B cell (primary cell): Measurements from ENCODE around the gene URGCP. TPM values are rescaled to one million over a fixed set of nuclear protein-coding genes. Genes with fewer than 3 reads are reported as not detected.
"Not testable (repeated sequence)": the region's sequence is repeated elsewhere in the genome, so short reads cannot be mapped to it uniquely, and the experiment has no call there.

Experiments used
- ATAC-seq: fragments of 200-7000 bp; cut with Tn5 transposase; one replicate; pipeline ENCODE4 v1.10.0; 2021; ENCODE audit warnings: low read depth, mild to moderate bottlenecking, moderate number of reproducible peaks, moderate library complexity
- CTCF ChIA-PET: fragments of 350-600 bp; sonication (Branson Sonifier 250); formaldehyde crosslinking; loops from one replicate; lab custom pipeline; 2021; ENCODE audit warnings: antibody characterized with exemption, inconsistent platforms; lab: Charles Lee
- POLR2A ChIA-PET: fragments of 350-600 bp; sonication (Branson Sonifier 250); formaldehyde crosslinking; loops from one replicate; lab custom pipeline; 2021; ENCODE audit warnings: antibody characterized with exemption; lab: Charles Lee
- DNase-seq: peaks from one replicate; pipeline ENCODE4 v3.0.0; 2013
- H2AFZ ChIP-seq: 2 replicates; pipeline ENCODE4 v1.6.1; 2012; ENCODE audit warnings: mild to moderate bottlenecking, low read depth, low read length; ENCODE audit not compliant: insufficient read depth, poor library complexity, severe bottlenecking
- H3K27ac ChIP-seq, 2 donors: 1 replicate in 1 of 2; 2 replicates in 1 of 2; pipeline ENCODE4 v1.5.1; 2012 to 2013; ENCODE audit warnings: low read length in 2 of 2, mild to moderate bottlenecking in 2 of 2, moderate library complexity in 1 of 2
- H3K27me3 ChIP-seq, 4 experiments: fragments of 200-600 bp in 1 of 4; sonication (generic) in 1 of 4; replicated peaks in 1 of 4; 1 replicate in 2 of 4; 2 replicates in 2 of 4; pipeline versions ENCODE4 v1.6.1 to v1.7.0; 2013 to 2016; ENCODE audit warnings: low read length in 3 of 4, mild to moderate bottlenecking in 2 of 4, mixed read lengths in 1 of 4, moderate library complexity in 1 of 4; ENCODE audit not compliant: insufficient read depth in 4 of 4, control insufficient read depth in 3 of 4; ENCODE audit errors: control extremely low read depth in 1 of 4
- H3K36me3 ChIP-seq, 2 experiments: replicated peaks in 1 of 2; 1 replicate in 1 of 2; 2 replicates in 1 of 2; pipeline versions ENCODE4 v1.6.1 to v1.7.1; 2013; ENCODE audit warnings: low read length in 1 of 2; ENCODE audit not compliant: insufficient read depth in 2 of 2, control insufficient read depth in 1 of 2; ENCODE audit errors: control extremely low read depth in 1 of 2, extremely low read depth in 1 of 2
- H3K4me1 ChIP-seq, 2 donors: fragments of 200-600 bp in 1 of 2; sonication (generic) in 1 of 2; 1 replicate in 1 of 2; 2 replicates in 1 of 2; pipeline versions ENCODE4 v1.5.1 to v1.6.1; 2013 to 2017; ENCODE audit warnings: low read length in 2 of 2; ENCODE audit not compliant: control insufficient read depth in 2 of 2, insufficient read depth in 2 of 2
- H3K4me2 ChIP-seq: replicated peaks from 2 replicates; pipeline ENCODE3; 2012; ENCODE audit warnings: mild to moderate bottlenecking, low read depth, low read length; ENCODE audit not compliant: poor library complexity, severe bottlenecking
- H3K4me3 ChIP-seq, 5 experiments: fragments of 200-600 bp in 1 of 5; sonication (generic) in 1 of 5; 1 replicate in 3 of 5; 2 replicates in 2 of 5; pipeline versions ENCODE4 v1.5.1 to v1.7.0; 2011 to 2016; ENCODE audit warnings: low read length in 4 of 5, mild to moderate bottlenecking in 4 of 5, low read depth in 2 of 5, control low read depth in 1 of 5, moderate library complexity in 1 of 5; ENCODE audit not compliant: insufficient read depth in 1 of 5; ENCODE audit errors: control extremely low read depth in 1 of 5, extremely low read depth in 1 of 5
- H3K79me2 ChIP-seq: fragments of 200-600 bp; sonication (generic); one replicate; pipeline ENCODE4 v1.6.0; 2016; ENCODE audit warnings: low read length; ENCODE audit not compliant: control insufficient read depth, insufficient read depth
- H3K9ac ChIP-seq: fragments of 200-600 bp; sonication (generic); 2 replicates; pipeline ENCODE4 v1.6.1; 2017; ENCODE audit warnings: mild to moderate bottlenecking, low read length, moderate library complexity
- H3K9me3 ChIP-seq, 3 donors: one replicate each; pipeline versions ENCODE4 v1.6.1 to v1.7.1; 2013; ENCODE audit warnings: low read length in 2 of 3; ENCODE audit not compliant: control insufficient read depth in 2 of 3, insufficient read depth in 1 of 3; ENCODE audit errors: control extremely low read depth in 1 of 3
- H4K20me1 ChIP-seq: 2 replicates; pipeline ENCODE4 v1.6.0; 2012; ENCODE audit warnings: mild to moderate bottlenecking, low read length; ENCODE audit not compliant: insufficient read depth, control insufficient read depth, poor library complexity, severe bottlenecking
- H3K27ac Mint-ChIP-seq: one replicate; pipeline ENCODE4 v1.8.0; 2021; ENCODE audit warnings: mixed read lengths
- H3K27me3 Mint-ChIP-seq: one replicate; pipeline ENCODE4 v1.8.0; 2021; ENCODE audit warnings: mixed read lengths
- H3K4me1 Mint-ChIP-seq: one replicate; pipeline ENCODE4 v1.8.0; 2021; ENCODE audit warnings: mixed read lengths
- H3K4me3 Mint-ChIP-seq: one replicate; pipeline ENCODE4 v1.8.0; 2021; ENCODE audit warnings: mixed read lengths
- H3K9me3 Mint-ChIP-seq: one replicate; pipeline ENCODE4 v1.8.0; 2022; ENCODE audit warnings: mixed read lengths; ENCODE audit not compliant: insufficient read depth
- EZH2 ChIP-seq: IDR thresholded peaks from 2 replicates; pipeline ENCODE4 v1.6.1; 2012; ENCODE audit warnings: borderline replicate concordance, low read depth, mild to moderate bottlenecking, moderate library complexity, low read length; ENCODE audit not compliant: insufficient read depth, poor library complexity, severe bottlenecking
- WGBS: methylation state at CpG from one replicate; pipeline ENCODE4 v1.1.5; 2013; ENCODE audit warnings: missing lambda C conversion rate; ENCODE audit not compliant: insufficient coverage; 5-methylcytosine and 5-hydroxymethylcytosine counted together
- intact Hi-C: fragments of 100-400 bp; cut with micrococcal nuclease; formaldehyde crosslinking; loops from one replicate; pipeline ENCODE4 v1.10.0; 2022
- polyA plus RNA-seq: library from polyadenylated mRNA; depleted of rRNA; stranded (reverse); fragments of >200 nt; gene quantifications from 2 replicates; pipeline ENCODE4 v1.2.3, GENCODE V29; 2012
- total RNA-seq, 2 donors: library from RNA; stranded (reverse); fragments of 120-200 nt in 1 of 2; gene quantifications; 1 replicate in 1 of 2; 2 replicates in 1 of 2; pipeline versions ENCODE4 v1.2.3 to v1.2.4, GENCODE V29; 2013 to 2022
- TF ChIP-seq, protein P1 (sequence below): fragments of 200-600 bp; IDR thresholded peaks from one replicate; pipeline ENCODE4 v1.8.0; 2022; ENCODE audit warnings: antibody characterized with exemption, mild to moderate bottlenecking

Gene URGCP
- total and polyA plus RNA-seq, 2 donors (not counting 1 experiment from before 2014, with no cell fraction given), result 16.5 to 25.1 TPM

DNA sequence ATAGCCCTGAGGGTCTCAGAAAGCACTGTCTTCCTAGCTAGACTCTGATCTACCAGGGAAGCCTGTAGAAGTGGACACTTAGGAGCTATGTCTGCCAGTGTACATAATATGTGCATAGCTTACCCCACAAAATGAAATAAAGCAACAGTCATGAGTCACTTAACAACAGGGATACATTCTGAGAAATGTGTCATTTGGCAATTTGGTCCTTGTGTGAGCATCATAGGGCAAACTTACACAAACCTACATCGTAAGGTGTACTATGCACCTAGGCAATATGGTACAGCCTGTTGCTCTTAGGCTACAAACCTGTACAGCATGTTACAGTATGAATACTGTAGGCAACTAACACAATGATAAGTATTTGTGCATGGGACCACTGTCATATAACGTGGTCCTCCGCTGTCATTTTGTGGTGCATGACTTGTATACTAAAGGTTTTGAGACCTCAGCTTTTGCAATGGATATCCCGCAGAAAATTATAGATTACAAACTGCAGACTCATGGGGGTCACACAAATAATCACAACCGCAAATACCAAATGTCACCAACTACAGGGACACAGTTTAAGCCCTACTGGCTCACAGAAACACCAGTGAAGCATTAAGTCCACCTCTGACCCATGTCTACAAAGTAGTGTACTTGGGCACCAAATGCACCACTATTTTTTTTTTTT lies 1.7 kb downstream of the URGCP start:
- H4K20me1 ChIP-seq, result peaks cover 13% of the 10 kb centered on the region
- CTCF ChIA-PET, result interaction anchor here (0.7 kb wide), 1 partner anchor 8 kb away, joined by 3 read pairs; no protein-coding TSS in a partner anchor
- no peaks in the 10 kb centered on the region for H3K27me3 Mint-ChIP-seq
- intact Hi-C loops, result no loop called here
- H3K4me3 ChIP-seq, result no peak overlapping the region
- H3K79me2 ChIP-seq, result peaks cover 48% of the 10 kb centered on the region
- no peak overlapping the region for H3K9ac ChIP-seq
- POLR2A ChIA-PET, result interaction anchor here (0.5 to 1.0 kb wide), 3 partner anchors 22 to 115 kb away, joined by 3 to 6 read pairs (median 4); partner anchors contain the start of gene MRPS24
- TF ChIP-seq, protein P1, sequence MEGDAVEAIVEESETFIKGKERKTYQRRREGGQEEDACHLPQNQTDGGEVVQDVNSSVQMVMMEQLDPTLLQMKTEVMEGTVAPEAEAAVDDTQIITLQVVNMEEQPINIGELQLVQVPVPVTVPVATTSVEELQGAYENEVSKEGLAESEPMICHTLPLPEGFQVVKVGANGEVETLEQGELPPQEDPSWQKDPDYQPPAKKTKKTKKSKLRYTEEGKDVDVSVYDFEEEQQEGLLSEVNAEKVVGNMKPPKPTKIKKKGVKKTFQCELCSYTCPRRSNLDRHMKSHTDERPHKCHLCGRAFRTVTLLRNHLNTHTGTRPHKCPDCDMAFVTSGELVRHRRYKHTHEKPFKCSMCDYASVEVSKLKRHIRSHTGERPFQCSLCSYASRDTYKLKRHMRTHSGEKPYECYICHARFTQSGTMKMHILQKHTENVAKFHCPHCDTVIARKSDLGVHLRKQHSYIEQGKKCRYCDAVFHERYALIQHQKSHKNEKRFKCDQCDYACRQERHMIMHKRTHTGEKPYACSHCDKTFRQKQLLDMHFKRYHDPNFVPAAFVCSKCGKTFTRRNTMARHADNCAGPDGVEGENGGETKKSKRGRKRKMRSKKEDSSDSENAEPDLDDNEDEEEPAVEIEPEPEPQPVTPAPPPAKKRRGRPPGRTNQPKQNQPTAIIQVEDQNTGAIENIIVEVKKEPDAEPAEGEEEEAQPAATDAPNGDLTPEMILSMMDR, result no peak
- no peak for TF ChIP-seq EZH2
- H3K4me3 Mint-ChIP-seq, result peak overlapping the region; percentile 36
- peaks cover 9 to 18% of the 10 kb centered on the region in 2 donors for H3K4me1 ChIP-seq
- no peaks in the 10 kb centered on the region for H3K9me3 ChIP-seq
- 100% methylated on average over 5 of the region's 5 CpGs for WGBS
- H3K36me3 ChIP-seq, result no peaks in the 10 kb centered on the region
- peak overlapping the region; percentile 50 for H3K27ac Mint-ChIP-seq
- no peak for ATAC-seq
- no peaks in the 10 kb centered on the region for H3K27me3 ChIP-seq
- H2AFZ ChIP-seq, result no peak overlapping the region
- DNase-seq, result no peak
- no peaks in the 10 kb centered on the region for H3K9me3 Mint-ChIP-seq
- H3K4me2 ChIP-seq, result peak overlapping the region; percentile 86
- H3K27ac ChIP-seq, result no peak overlapping the region
- peaks cover 30% of the 10 kb centered on the region for H3K4me1 Mint-ChIP-seq

DNA sequence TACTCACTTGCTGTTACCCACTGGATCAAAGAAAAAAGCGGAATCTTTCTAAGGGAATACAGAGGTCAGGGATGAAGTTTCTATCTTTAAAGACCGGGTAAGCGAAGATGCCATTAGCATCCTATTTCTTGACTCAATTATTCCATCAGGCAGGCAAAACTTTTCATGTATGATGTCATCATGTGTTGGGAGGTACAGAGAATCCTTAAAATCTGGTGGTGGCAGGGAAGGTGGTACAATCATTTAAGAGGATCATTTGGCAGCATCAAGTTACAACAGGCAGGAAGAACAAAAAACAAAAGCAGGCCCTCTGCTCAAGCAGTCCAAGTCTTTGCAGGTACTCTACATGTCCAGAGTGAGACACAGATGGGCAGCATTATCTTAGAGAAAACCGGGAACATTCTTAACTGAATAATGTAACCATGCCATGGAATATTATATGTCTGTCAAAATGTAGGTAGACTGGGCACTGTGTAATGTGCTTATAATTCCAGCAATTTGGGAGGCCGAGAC lies 3.8 kb downstream of the URGCP start:
- Histone ChIP-seq H3K4me3 (no peak overlapping the region), H3K4me2 (no peak overlapping the region), H2AFZ (no peak overlapping the region), H3K79me2 (peaks cover 58% of the 10 kb centered on the region), H3K9ac (no peak overlapping the region), H3K4me1 (peaks cover 9 to 18% of the 10 kb centered on the region in 2 donors), H3K9me3 (no peaks in the 10 kb centered on the region), H3K27ac (no peak overlapping the region), H4K20me1 (peaks cover 13% of the 10 kb centered on the region), H3K36me3 (no peaks in the 10 kb centered on the region), H3K27me3 (no peaks in the 10 kb centered on the region)
- no CpG with 5 or more reads among the region's 5 CpGs for WGBS
- intact Hi-C loops, result no loop called here
- H3K9me3 Mint-ChIP-seq, result no peaks in the 10 kb centered on the region
- TF ChIP-seq, protein P1, result no peak
- TF ChIP-seq EZH2, result no peak
- no peak overlapping the region for H3K4me3 Mint-ChIP-seq
- ATAC-seq (no peak), DNase-seq (no peak)
- CTCF ChIA-PET, result no interaction called here
- H3K27ac Mint-ChIP-seq, result peak overlapping the region; percentile 12
- POLR2A ChIA-PET, result no interaction called here
- no peaks in the 10 kb centered on the region for H3K27me3 Mint-ChIP-seq
- peaks cover 30% of the 10 kb centered on the region for H3K4me1 Mint-ChIP-seq

DNA sequence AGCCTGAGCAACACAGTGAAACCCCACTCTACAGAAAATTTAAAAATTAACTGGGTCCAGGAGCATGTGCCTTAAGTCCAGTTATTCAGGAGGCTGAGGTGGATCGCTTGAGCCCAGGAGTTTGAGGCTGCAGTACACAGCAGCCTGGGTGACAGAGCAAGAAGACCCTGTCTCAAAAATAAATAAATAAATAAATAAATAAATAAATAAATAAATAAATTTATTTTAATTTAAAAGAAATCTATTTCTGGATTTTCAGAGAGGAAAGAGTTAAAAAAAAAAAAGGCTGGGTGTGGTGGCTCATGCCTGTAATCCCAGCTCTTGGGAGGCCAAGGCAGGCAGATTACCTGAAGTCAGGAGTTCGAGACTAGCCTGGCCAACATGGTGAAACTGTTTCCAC lies 7.8 kb downstream of the URGCP start:
- H3K4me3 Mint-ChIP-seq, H3K9me3 Mint-ChIP-seq, H3K9me3 ChIP-seq, H3K4me2 ChIP-seq, H3K36me3 ChIP-seq, CTCF ChIA-PET, H3K27ac ChIP-seq, H3K27me3 Mint-ChIP-seq, H4K20me1 ChIP-seq, H3K4me3 ChIP-seq, intact Hi-C loops, DNase-seq, ATAC-seq, H3K27me3 ChIP-seq, H3K9ac ChIP-seq, H3K4me1 ChIP-seq, H2AFZ ChIP-seq, H3K27ac Mint-ChIP-seq, H3K4me1 Mint-ChIP-seq, POLR2A ChIA-PET: not testable (repeated sequence)
- WGBS, result 100% methylated on average over 1 of the region's 2 CpGs
- H3K79me2 ChIP-seq, result peaks cover 81% of the 10 kb centered on the region
